ENCODE data around the gene COTL1. TPM values are rescaled to one million over a fixed set of nuclear protein-coding genes. Genes with fewer than 3 reads are reported as not detected.

The COTL1 gene
- total and polyA plus RNA-seq, 2 donors from 2014 or later: 122 to 136 TPM

DNA sequence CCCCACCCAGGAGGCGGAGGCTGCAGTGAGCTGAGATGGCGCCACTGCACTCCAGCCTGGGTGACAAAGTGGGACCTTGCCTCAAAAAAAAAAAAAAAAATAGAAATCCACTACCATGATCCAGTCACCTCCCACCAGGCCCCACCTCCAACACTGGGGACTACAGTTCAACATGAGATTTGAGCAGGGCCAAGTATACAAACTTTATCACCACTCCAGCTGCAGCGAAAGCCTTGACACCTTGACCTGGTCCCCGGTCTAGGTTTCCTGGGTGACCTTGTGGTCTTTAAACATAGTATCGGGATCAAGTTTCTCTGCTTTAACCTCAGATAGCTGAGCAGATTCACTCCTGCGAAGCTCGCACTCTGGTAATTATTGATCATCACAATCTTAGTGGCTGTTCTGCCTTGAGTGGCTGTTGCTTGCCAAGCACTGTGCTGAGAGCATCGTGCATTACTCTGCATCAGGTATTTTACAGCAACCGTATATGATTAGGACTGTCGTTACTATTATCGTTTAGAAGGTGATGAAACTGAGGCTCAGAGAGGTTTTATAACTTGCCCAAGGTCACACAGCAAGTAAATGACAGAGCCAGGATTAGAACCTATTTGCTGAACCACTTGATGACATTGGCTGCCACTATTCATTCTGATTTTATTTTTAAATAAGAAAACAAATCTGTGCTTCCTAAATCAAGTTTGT is 63.1 kb downstream of the COTL1 start:
- no peak for FAIRE-seq

DNA sequence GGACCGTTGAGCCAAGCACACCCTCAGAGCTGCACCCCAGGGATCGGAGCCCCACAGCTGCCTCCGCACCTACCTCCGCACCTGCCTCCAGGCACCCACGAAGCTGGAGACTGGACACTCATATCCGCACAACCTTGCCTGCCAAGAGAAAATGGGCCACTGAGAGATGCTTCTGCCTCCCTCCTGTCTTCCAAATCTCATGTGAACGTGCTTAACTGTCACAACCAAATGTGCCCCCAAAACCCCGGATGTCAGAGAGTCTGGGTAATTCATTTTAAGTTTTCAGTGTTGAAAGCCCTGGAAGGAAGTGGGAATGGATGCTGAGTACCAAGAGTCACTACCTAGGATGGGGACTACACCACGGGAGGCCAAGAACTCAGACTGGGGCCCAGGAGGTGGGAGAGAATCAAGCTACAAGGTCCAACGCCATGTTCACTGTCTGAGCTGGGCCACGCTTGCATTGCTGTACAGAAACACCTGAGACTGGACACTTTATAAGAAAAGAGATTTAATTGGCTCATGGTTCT is 63.9 kb downstream of the COTL1 start:
- no peak overlapping the region for H3K4me3 ChIP-seq (ENCODE audit: low read length in 3 of 3)
- H3K9ac ChIP-seq (ENCODE audit: low read length in 3 of 3): no peak overlapping the region
- H3K4me1 ChIP-seq (ENCODE audit: control insufficient read depth in 2 of 3, insufficient read depth in 2 of 3, low read depth in 1 of 3, low read length in 3 of 3): no peaks in the 10 kb centered on the region
- no peaks in the 10 kb centered on the region for H3K36me3 ChIP-seq (ENCODE audit: control insufficient read depth in 2 of 3, insufficient read depth in 3 of 3, low read length in 3 of 3)
- no peak for FAIRE-seq
- no peaks in the 10 kb centered on the region for H3K27me3 ChIP-seq (ENCODE audit: control insufficient read depth, insufficient read depth, low read length)
- TF ChIP-seq, protein P1, sequence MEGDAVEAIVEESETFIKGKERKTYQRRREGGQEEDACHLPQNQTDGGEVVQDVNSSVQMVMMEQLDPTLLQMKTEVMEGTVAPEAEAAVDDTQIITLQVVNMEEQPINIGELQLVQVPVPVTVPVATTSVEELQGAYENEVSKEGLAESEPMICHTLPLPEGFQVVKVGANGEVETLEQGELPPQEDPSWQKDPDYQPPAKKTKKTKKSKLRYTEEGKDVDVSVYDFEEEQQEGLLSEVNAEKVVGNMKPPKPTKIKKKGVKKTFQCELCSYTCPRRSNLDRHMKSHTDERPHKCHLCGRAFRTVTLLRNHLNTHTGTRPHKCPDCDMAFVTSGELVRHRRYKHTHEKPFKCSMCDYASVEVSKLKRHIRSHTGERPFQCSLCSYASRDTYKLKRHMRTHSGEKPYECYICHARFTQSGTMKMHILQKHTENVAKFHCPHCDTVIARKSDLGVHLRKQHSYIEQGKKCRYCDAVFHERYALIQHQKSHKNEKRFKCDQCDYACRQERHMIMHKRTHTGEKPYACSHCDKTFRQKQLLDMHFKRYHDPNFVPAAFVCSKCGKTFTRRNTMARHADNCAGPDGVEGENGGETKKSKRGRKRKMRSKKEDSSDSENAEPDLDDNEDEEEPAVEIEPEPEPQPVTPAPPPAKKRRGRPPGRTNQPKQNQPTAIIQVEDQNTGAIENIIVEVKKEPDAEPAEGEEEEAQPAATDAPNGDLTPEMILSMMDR (IDR thresholded peaks at IDR 0.05; ENCODE audit: borderline replicate concordance, extremely low read depth, insufficient read depth): no peak
- no peaks in the 10 kb centered on the region for H3K9me3 ChIP-seq (ENCODE audit: control insufficient read depth in 2 of 3, insufficient read depth in 1 of 3, low read length in 3 of 3)
- no peak overlapping the region for H3K27ac ChIP-seq (ENCODE audit: low read depth in 2 of 2, low read length in 2 of 2)
- intact Hi-C loops (cut with DNase I): no loop called here
- DNase-seq: no peak

More for the DNA sequence above, 63.1 kb downstream of the COTL1 start:
- Histone ChIP-seq H3K9me3 (ENCODE audit: control insufficient read depth in 2 of 3, insufficient read depth in 1 of 3, low read length in 3 of 3) (no peaks in the 10 kb centered on the region), H3K4me1 (ENCODE audit: control insufficient read depth in 2 of 3, insufficient read depth in 2 of 3, low read depth in 1 of 3, low read length in 3 of 3) (no peaks in the 10 kb centered on the region), H3K4me3 (ENCODE audit: low read length in 3 of 3) (no peak overlapping the region), H3K27ac (ENCODE audit: low read depth in 2 of 2, low read length in 2 of 2) (no peak overlapping the region), H3K36me3 (ENCODE audit: control insufficient read depth in 2 of 3, insufficient read depth in 3 of 3, low read length in 3 of 3) (no peaks in the 10 kb centered on the region), H3K27me3 (ENCODE audit: control insufficient read depth, insufficient read depth, low read length) (no peaks in the 10 kb centered on the region), H3K9ac (ENCODE audit: low read length in 3 of 3) (no peak overlapping the region)
- no peak for DNase-seq
- TF ChIP-seq, protein P1 (IDR thresholded peaks at IDR 0.05; ENCODE audit: borderline replicate concordance, extremely low read depth, insufficient read depth): no peak
- intact Hi-C loops (cut with DNase I): no loop called here

DNA sequence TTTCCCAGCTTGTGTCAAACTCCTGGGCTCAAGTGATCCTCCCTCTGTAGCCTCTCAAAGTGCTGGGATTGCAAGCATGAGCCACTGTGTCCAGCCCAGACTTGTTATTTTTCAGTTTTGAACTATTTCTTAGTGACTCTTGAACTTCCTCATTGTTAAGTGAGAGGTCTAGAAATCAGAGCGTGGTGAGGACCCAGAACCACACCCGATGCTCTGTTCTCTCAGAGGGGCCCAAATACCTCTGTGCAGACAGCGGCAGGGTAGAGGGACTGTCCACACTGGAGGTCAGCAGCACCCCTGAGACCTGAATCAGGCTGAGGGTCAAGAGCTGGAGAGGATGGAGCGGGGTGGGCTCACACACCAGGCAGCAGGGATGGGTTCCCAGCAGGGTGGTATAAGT is 65.7 kb downstream of the COTL1 start:
- H3K27me3 ChIP-seq (ENCODE audit: control insufficient read depth, insufficient read depth, low read length): no peaks in the 10 kb centered on the region
- no peaks in the 10 kb centered on the region for H3K4me1 ChIP-seq (ENCODE audit: control insufficient read depth in 2 of 3, insufficient read depth in 2 of 3, low read depth in 1 of 3, low read length in 3 of 3)
- intact Hi-C loops (cut with DNase I): no loop called here
- H3K9ac ChIP-seq (ENCODE audit: low read length in 3 of 3): no peak overlapping the region
- no peaks in the 10 kb centered on the region for H3K9me3 ChIP-seq (ENCODE audit: control insufficient read depth in 2 of 3, insufficient read depth in 1 of 3, low read length in 3 of 3)
- H3K27ac ChIP-seq (ENCODE audit: low read depth in 2 of 2, low read length in 2 of 2): no peak overlapping the region
- FAIRE-seq (no peak), DNase-seq (no peak)
- TF ChIP-seq, protein P1 (IDR thresholded peaks at IDR 0.05; ENCODE audit: borderline replicate concordance, extremely low read depth, insufficient read depth): no peak
- H3K4me3 ChIP-seq (ENCODE audit: low read length in 3 of 3): no peak overlapping the region
- H3K36me3 ChIP-seq (ENCODE audit: control insufficient read depth in 2 of 3, insufficient read depth in 3 of 3, low read length in 3 of 3): no peaks in the 10 kb centered on the region

All from kidney (tissue), 14 donors.